ENCODE measurements around the gene ADNP2.
A peak's percentile ranks its signal among the peaks of the same experiment; 100 is the strongest.

The ADNP2 gene

GRCh38 chr18:80171054-80171872 is 62.2 kb downstream of the ADNP2 start:
- peak; percentile 27 for DNase-seq (ENCODE audit: low read depth)

DNA sequence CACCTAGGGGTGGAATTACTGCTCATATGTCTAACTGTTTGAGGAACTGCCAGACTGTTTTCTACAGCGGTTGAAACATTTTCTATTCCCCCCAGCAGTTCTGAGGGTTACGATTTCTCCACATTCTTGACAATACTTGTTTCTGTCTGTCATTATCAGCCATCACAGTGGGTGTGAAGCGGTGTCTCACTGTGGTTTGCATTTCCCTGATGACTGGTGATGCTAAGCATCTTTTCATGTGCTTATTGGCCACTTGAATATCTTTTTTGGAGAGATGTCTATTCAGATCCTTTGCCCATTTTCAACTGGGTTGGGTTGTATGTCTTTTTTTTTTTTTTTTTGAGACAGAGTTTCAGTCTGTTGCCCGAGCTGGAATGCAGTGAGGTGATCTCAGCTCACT is 63.0 kb downstream of the ADNP2 start:
- no peak for DNase-seq (ENCODE audit: low read depth)

- no peak for DNase-seq (ENCODE audit: low read depth)
Measured at GRCh38 chr18:80173060-80173459, 64.0 kb downstream of the ADNP2 start.

- DNase-seq (ENCODE audit: low read depth) = peak; percentile 43
Measured at GRCh38 chr18:80175451-80176204, 66.6 kb downstream of the ADNP2 start.

GRCh38 chr18:80176334-80177073 is 67.4 kb downstream of the ADNP2 start:
- no peak for DNase-seq (ENCODE audit: low read depth)

- no peak for DNase-seq (ENCODE audit: low read depth)
Measured at GRCh38 chr18:80177128-80177527, 68.1 kb downstream of the ADNP2 start.

DNA sequence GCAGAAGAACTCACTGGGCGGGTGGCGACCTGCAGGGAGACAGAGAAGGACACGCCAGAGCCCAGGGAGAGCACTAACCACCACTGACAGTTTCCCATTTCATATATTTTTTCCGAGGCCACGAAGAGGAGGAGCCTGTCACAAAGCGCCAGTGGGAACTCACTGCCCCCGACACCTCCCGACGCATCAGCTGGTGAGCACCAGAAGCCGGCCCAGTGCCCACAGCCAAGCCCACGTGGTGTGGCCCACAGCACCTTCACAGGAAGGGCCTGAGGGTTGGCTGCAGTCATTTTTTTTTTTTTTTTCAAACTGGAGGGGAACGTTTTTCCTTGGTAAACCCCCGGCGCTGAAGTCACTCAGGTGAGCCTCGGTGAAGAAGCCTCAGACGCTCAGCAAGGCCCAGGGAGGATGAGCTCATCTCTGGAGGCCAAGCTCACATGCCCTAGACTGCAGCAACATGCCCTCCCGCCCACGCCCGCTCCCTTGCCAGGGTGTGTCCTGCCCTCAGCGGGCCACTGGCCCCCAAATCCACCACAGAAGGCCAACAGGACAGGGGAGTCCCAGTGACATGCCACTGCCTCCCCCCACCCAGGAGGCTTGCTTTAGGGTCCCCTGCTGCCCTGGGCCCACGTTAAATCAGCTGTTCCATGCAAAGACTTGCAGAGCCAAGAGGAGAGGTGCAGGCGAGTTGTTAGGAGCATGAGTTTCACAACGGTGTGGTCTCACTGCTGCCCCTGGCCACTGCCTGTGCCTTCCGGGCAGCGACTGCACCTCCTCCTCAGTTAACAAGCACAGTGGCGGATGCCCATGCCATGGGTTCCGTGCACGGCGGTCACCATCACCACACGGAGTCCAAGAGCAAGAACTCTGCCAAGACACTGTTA is 70.1 kb downstream of the ADNP2 start:
- DNase-seq (ENCODE audit: low read depth) = no peak

DNA sequence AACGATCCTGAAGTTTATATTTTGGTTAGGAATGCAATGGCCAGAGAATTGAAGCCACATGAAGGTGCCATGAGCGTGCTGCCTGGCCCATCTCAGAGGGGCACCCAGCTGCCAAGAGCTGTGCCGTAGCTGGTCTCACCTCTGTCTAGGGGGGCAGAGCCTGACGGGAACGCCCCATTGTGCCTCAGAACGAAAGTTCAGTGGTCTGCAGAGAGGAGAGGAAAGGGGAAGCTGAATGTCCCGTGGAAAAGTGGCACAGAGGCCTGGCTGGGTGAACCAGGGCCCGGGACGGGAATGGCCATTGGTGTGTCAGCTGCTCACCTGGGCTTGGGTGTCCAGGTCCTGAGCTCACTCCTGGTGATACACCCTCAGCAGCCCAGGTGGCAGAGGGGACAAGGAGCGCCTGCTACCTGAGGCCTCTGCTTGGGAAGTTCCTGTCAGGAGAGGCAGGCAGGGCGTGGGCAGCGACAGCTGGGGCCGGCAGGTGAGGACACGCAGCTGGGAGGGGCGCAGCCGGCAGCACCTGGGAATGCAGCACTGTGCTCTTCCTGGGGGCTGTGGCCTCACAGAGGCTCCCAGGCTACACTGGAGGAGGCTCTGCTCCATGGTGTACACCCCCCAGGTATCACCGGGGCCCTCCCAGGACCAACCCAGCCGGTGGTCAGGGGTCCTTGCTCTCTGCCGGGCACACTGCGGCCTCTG is 70.9 kb downstream of the ADNP2 start:
- DNase-seq (ENCODE audit: low read depth) = no peak

GRCh38 chr18:80180778-80181564 is 71.9 kb downstream of the ADNP2 start:
- no peak for DNase-seq (ENCODE audit: low read depth)

GRCh38 chr18:80181642-80182461 is 72.8 kb downstream of the ADNP2 start:
- no peak for DNase-seq (ENCODE audit: low read depth)

DNA sequence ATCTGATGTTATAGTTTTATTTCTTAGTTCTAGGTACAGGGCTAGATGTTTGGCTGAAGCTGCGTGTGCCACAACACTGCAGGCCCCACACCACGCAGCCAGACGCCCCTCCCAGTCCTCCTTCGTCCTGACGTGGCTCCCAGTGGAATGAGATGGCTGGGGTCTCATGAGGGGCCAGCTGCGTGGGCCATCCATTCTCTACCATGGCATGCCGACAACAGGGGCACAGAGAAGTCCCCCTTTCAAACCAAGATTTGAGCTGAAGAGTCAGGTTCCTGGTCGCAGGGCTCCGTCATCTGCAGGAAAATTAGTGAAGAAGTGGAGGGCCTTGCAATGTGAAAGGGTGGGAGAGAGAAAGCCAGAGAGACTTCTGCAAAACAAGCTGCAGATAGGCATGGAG is 73.8 kb downstream of the ADNP2 start:
- DNase-seq (ENCODE audit: low read depth) = no peak

DNA sequence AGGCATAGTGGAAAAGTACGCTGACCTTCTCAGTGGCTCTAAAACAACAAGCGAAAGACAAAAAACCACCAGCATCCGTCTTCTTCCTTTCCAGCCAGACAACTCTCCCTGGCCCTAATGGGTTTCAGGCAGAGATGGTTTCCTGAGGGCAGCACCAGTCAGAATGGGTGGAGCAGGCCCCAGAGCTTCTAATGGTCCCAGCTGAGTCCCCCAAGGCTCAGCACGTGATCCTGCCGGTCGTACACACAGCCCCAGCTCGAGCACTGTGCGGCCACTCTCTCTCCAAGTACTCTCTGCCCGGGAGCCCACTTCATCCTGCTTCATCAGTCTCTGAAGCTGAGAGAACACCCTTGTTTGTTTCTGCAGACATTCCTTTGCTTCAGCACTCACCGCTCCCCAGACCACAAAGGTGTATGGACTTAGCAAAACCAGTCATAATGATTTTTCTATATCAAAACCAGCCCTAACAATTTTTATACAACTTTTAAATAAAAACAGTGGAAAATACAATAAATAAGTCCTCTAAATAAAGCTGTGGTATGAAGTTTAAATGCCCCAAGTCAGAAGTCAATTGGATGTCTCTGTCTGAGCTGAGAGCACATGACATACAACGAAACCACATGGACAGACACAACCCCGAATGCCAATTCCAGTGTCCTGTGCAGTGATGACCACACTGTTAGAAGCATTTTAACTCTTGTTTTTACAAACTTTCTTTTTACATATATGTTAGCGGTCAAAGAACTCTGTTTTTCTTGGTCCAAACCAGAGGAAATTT is 74.4 kb downstream of the ADNP2 start:
- DNase-seq (ENCODE audit: low read depth) = no peak

DNA sequence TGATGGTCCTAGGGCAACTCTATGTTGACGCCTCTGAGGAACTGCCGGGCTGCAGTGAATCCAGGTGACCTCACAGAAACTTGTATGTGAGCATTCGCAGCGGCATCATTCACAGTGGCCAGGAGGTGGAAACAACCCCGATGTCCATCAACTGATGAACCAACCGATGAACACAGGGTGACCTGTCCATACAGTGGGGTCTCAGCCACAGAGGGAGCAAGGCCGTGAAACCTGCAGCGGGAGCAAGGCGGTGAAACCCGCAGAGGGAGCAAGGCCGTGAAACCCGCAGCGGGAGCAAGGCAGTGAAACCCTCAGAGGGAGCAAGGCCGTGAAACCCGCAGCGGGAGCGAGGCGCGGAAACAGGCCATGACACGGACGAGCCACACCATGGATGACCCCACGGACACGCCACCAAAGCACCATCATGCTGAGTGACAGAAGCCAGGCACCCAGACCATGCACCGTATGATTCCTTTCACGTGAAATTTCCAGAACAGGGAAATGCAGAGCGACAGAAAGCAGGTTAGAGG is 75.2 kb downstream of the ADNP2 start:
- DNase-seq (ENCODE audit: low read depth) = no peak

DNA sequence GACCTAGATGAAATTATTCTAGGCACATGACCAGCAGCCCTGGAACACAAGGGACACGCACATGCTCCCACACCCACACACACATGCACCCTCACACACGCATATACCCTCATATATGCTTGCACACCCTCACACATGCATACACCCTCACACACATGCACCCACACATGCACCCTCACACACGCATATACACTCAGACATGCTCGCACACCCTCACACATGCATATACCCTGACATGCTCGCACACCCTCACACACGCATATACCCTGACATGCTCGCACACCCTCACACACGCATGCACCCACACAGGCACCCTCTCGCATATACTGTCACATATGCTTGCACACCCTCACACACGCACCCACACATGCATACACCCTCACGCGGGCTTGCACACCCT is 76.5 kb downstream of the ADNP2 start:
- DNase-seq (ENCODE audit: low read depth) = no peak

DNA sequence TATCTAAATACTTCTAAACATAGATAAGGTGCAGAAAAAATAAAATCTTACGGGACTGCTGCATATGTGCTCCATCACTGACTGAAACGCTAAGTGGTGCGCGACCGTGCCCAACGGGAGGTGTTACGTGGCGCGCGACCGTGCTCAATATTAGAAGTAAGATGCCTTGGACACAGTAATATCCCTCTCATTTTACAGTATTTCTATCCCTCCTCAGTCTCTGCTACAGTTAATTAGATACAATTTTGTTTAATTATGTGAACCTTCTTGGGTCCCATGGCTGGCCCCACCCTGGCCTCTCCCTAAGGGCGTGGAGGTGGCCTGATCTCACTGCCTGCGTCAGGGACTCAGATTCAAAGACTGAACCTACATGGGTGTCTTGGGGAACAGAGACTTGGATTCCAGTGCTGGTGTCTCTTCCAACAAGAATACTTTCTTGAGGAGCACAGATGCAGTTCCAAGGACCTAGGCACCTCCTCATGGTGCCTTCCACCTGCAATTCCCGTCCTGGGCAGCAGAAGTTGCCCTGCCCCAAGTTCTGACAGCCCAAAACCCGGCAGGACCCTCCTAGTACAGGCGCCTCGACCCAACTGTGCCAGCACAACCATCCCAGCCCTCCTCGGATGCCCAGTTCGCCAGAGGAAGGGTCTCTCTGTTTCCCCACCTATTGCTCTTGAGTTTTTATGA is 79.0 kb downstream of the ADNP2 start:
- no peak for DNase-seq (ENCODE audit: low read depth)

DNA sequence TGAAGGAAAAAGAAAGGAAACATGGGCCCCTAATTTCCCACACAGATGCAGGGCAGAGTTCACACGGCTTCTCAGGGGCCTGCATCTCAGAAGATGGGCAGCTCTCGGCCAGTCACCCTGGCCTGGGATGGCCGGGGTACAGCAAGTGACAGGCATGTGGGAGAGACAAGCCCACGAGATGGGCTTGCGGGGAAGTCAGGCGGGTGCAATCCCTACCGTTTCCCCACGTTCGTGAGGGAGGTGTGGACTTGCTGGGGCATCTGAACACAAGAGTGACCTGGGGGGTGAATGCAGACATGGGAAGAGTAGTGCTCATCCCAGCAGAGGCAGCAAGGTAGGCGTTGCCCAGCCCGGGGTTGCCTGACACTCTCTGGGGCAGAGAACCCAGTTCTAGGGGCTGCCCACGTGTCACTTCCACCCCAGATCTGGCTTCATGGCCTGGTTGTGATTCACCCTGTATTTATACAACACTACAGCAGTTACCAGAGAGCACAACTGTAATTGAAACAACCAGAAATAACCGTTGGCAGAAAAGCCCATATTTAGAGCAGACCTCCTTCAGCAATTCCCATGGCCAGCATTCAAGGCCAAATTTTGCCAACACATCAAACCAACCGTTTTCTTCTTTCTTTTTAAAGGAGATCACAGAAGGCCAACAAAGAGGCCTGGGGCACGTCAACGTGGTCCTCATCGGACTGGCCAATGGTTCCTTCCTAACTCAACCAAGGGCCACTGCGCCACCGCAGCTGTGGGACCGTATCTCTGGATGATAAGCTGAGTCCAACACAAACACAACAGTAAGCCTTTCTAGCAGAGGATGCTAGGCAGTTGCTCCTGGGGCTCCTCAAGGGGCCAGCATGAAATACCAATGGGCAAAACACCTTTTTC is 79.8 kb downstream of the ADNP2 start:
- no peak for DNase-seq (ENCODE audit: low read depth)

DNA sequence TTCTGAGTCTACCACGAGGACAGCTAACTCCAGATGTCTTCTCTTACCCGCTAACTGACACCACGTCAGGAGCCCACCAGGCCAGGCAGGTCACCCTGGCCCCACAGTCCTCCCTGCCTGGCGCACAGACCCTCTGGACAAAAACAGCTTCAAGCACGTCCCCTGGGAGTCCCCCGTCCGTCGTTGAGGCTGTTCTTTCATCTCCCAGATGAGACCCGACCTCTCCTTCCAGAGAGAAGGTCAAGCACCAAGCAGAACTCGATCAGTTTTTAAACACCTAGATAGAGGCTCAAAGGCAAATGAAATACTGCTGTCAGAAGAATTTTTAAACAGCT is 80.4 kb downstream of the ADNP2 start:
- DNase-seq (ENCODE audit: low read depth) = no peak

All from stimulated activated CD8-positive, alpha-beta memory T cell treated with anti-CD3 and anti-CD28 coated beads, Interleukin-12 subunit alpha, Interleukin-12 subunit beta, amount 100 ng/mL, for 4 hours (primary cell).